T-cell (primary cell): ENCODE measurements around the gene ODF2L. TPM values are rescaled to one million over a fixed set of nuclear protein-coding genes. Genes with fewer than 3 reads are reported as not detected.

ENCODE experiments used
- ATAC-seq, 4 experiments: fragments of 200-7000 bp in 3 of 4; fragments of 150-1000 bp in 1 of 4; cut with Tn5 transposase; replicated peaks in 1 of 4; 1 replicate in 3 of 4; 2 replicates in 1 of 4; pipeline ENCODE4 v1.10.0; 2021; ENCODE audit warnings: moderate library complexity in 3 of 4, mild to moderate bottlenecking in 2 of 4, moderate number of reproducible peaks in 1 of 4
- CTCF ChIA-PET, 2 donors: fragments of 300-600 bp; sonication (Branson Sonifier 250); formaldehyde crosslinking; loops; one replicate each; lab custom pipeline; 2022; ENCODE audit warnings: antibody characterized with exemption in 2 of 2; lab: Charles Lee
- POLR2A ChIA-PET, 2 donors: fragments of 300-600 bp; sonication (Branson Sonifier 250); formaldehyde crosslinking; loops; one replicate each; lab custom pipeline; 2022; ENCODE audit warnings: antibody characterized with exemption in 2 of 2; lab: Charles Lee
- DNase-seq, 35 experiments: peaks; one replicate each; pipeline versions ENCODE4 v3.0.0 to v3.0.0-alpha.2; 2013 to 2023
- H3K27ac ChIP-seq: one replicate; pipeline ENCODE4 v1.5.1; 2013; ENCODE audit warnings: low read length
- H3K27me3 ChIP-seq, 2 experiments: replicated peaks in 1 of 2; 1 replicate in 1 of 2; 2 replicates in 1 of 2; pipeline versions ENCODE4 v1.6.1 to v1.7.0; 2013; ENCODE audit warnings: low read length in 1 of 2, mixed read lengths in 1 of 2; ENCODE audit not compliant: control insufficient read depth in 2 of 2, insufficient read depth in 2 of 2; ENCODE audit errors: extremely low read depth in 1 of 2
- H3K36me3 ChIP-seq, 2 donors: 1 replicate in 1 of 2; 2 replicates in 1 of 2; pipeline versions ENCODE4 v1.6.1 to v1.7.0; 2013; ENCODE audit warnings: low read length in 1 of 2; ENCODE audit not compliant: control insufficient read depth in 2 of 2, insufficient read depth in 1 of 2; ENCODE audit errors: extremely low read depth in 1 of 2
- H3K4me1 ChIP-seq, 2 experiments: 1 replicate in 1 of 2; 2 replicates in 1 of 2; pipeline versions ENCODE4 v1.6.1 to v1.7.0; 2013; ENCODE audit warnings: low read length in 2 of 2, mixed read lengths in 1 of 2; ENCODE audit not compliant: insufficient read depth in 2 of 2, control insufficient read depth in 1 of 2; ENCODE audit errors: extremely low read depth in 1 of 2
- H3K4me3 ChIP-seq, 2 donors: 1 replicate in 1 of 2; 2 replicates in 1 of 2; pipeline versions ENCODE4 v1.5.1 to v1.7.0; 2013; ENCODE audit warnings: mild to moderate bottlenecking in 2 of 2, low read length in 1 of 2, moderate library complexity in 1 of 2; ENCODE audit not compliant: control insufficient read depth in 1 of 2; ENCODE audit errors: extremely low read depth in 1 of 2
- H3K9me3 ChIP-seq: 2 replicates; pipeline ENCODE4 v1.7.0; 2013
- H3K27ac Mint-ChIP-seq, 2 donors: one replicate each; pipeline ENCODE4 v1.8.0; 2020 to 2021; ENCODE audit warnings: mild to moderate bottlenecking in 2 of 2, mixed read lengths in 2 of 2
- H3K27me3 Mint-ChIP-seq, 2 donors: one replicate each; pipeline ENCODE4 v1.8.0; 2021 to 2022; ENCODE audit warnings: mixed read lengths in 2 of 2
- H3K36me3 Mint-ChIP-seq: one replicate; pipeline ENCODE4 v1.8.0; 2021; ENCODE audit warnings: mixed read lengths
- H3K4me1 Mint-ChIP-seq, 3 donors: one replicate each; pipeline ENCODE4 v1.8.0; 2020 to 2022; ENCODE audit warnings: mixed read lengths in 3 of 3, mild to moderate bottlenecking in 1 of 3
- H3K4me3 Mint-ChIP-seq, 3 donors: one replicate each; pipeline ENCODE4 v1.8.0; 2020 to 2022; ENCODE audit warnings: mild to moderate bottlenecking in 3 of 3, mixed read lengths in 3 of 3, moderate library complexity in 3 of 3
- H3K9me3 Mint-ChIP-seq, 3 donors: one replicate each; pipeline ENCODE4 v1.8.0; 2020 to 2022; ENCODE audit warnings: mixed read lengths in 3 of 3
- WGBS: methylation state at CpG from one replicate; pipeline ENCODE4 v1.1.5; 2013; ENCODE audit warnings: missing lambda C conversion rate; ENCODE audit not compliant: insufficient coverage; 5-methylcytosine and 5-hydroxymethylcytosine counted together
- total RNA-seq, 35 experiments: library from RNA in 6 of 35; stranded (reverse) in 6 of 35; fragments of 120-200 nt in 1 of 35; gene quantifications; one replicate each; pipeline versions ENCODE4 v1.2.1 to v1.2.4 and lab custom pipeline; 2013 to 2026

Gene ODF2L
- total RNA-seq, 5 donors from 2014 or later (not counting 1 experiment from before 2014, with no cell fraction given) = 52.5 to 83.9 (median 67.9) TPM

GRCh38 chr1:86394416-86394815 is 1.7 kb downstream of the ODF2L start:
- DNase-seq (no peak), ATAC-seq (no peak)
- Mint-ChIP-seq H3K4me3 (peak overlapping the region; percentile 47 to 95 (median 91)), H3K36me3 (peaks cover 4% of the 10 kb centered on the region), H3K27ac (peak overlapping the region; percentile 44 to 97), H3K4me1 (peaks cover 69 to 71% (median 70%) of the 10 kb centered on the region in 3 donors), H3K9me3 (no peaks in the 10 kb centered on the region), H3K27me3 (no peaks in the 10 kb centered on the region)
- POLR2A ChIA-PET = interaction anchor here (0.6 to 0.7 kb wide), 2 partner anchors 10 to 697 kb away, joined by 3 to 5 read pairs; no protein-coding TSS in a partner anchor
- Histone ChIP-seq H3K9me3 (no peaks in the 10 kb centered on the region), H3K4me1 (peaks cover 13 to 24% of the 10 kb centered on the region in 2 experiments), H3K36me3 (no peaks in the 10 kb centered on the region), H3K4me3 (no peak overlapping the region), H3K27me3 (no peaks in the 10 kb centered on the region), H3K27ac (no peak overlapping the region)
- CTCF ChIA-PET = interaction anchor here (0.6 to 2.1 kb wide), 8 partner anchors 8 to 500 kb away, joined by 3 to 10 read pairs (median 4); partner anchors contain the start of gene SH3GLB1 (in 1 of the 2)
- WGBS = no CpG with 5 or more reads among the region's 2 CpGs

- CTCF ChIA-PET = interaction anchor here (0.6 to 1.3 kb wide), 9 partner anchors 9 to 316 kb away, joined by 3 to 7 read pairs (median 3); no protein-coding TSS in a partner anchor
- POLR2A ChIA-PET = interaction anchor here in 1 of 2 donors (0.6 to 0.7 kb wide), 3 partner anchors 73 to 315 kb away, joined by 3 to 13 read pairs (median 7); partner anchors contain the start of gene SH3GLB1
- peak overlapping the region in 1 of 2 donors; percentile 21 for H3K4me3 ChIP-seq
- H3K27ac ChIP-seq = peak overlapping the region; percentile 82
- H3K36me3 ChIP-seq = no peaks in the 10 kb centered on the region
- H3K27me3 ChIP-seq = no peaks in the 10 kb centered on the region
- DNase-seq (peak in 1 of 35 experiments; percentile 53), ATAC-seq (peak; percentile 55 to 87 (median 79))
- Mint-ChIP-seq H3K27ac (peak overlapping the region; percentile 90 to 91), H3K27me3 (no peaks in the 10 kb centered on the region), H3K9me3 (no peaks in the 10 kb centered on the region), H3K36me3 (peaks cover 4% of the 10 kb centered on the region), H3K4me3 (peak overlapping the region; percentile 62 to 72 (median 65)), H3K4me1 (peaks cover 50 to 65% (median 59%) of the 10 kb centered on the region in 3 donors)
- H3K9me3 ChIP-seq = no peaks in the 10 kb centered on the region
- H3K4me1 ChIP-seq = peaks cover 5 to 16% of the 10 kb centered on the region in 2 experiments
These were observed 6.8 kb downstream of the ODF2L start for GRCh38 chr1:86389307-86389706.

GRCh38 chr1:86388777-86389176 is 7.3 kb downstream of the ODF2L start:
- H3K9me3 Mint-ChIP-seq = no peaks in the 10 kb centered on the region
- no peaks in the 10 kb centered on the region for H3K36me3 ChIP-seq
- no peak for DNase-seq
- no peaks in the 10 kb centered on the region for H3K27me3 ChIP-seq
- H3K4me3 Mint-ChIP-seq = peak overlapping the region in 2 of 3 donors; percentile 62 to 65
- no peak overlapping the region for H3K4me3 ChIP-seq
- peaks cover 5 to 16% of the 10 kb centered on the region in 2 experiments for H3K4me1 ChIP-seq
- no peaks in the 10 kb centered on the region for H3K27me3 Mint-ChIP-seq
- peak overlapping the region; percentile 82 for H3K27ac ChIP-seq
- no peaks in the 10 kb centered on the region for H3K9me3 ChIP-seq
- H3K36me3 Mint-ChIP-seq = peaks cover 4% of the 10 kb centered on the region
- H3K4me1 Mint-ChIP-seq = peaks cover 48 to 61% (median 53%) of the 10 kb centered on the region in 3 donors
- peak overlapping the region; percentile 90 to 91 for H3K27ac Mint-ChIP-seq
- POLR2A ChIA-PET = interaction anchor here in 1 of 2 donors (0.6 kb wide), 1 partner anchor 473 kb away, joined by 3 read pairs; no protein-coding TSS in a partner anchor
- no peak for ATAC-seq
- CTCF ChIA-PET = interaction anchor here (0.5 to 1.9 kb wide), 5 partner anchors 8 to 116 kb away, joined by 3 to 7 read pairs (median 5); partner anchors contain the start of gene ODF2L (in 1 of the 2)

GRCh38 chr1:86387916-86388627 is 8.1 kb downstream of the ODF2L start:
- no peaks in the 10 kb centered on the region for H3K27me3 Mint-ChIP-seq
- no peak overlapping the region for H3K4me3 ChIP-seq
- no peaks in the 10 kb centered on the region for H3K9me3 ChIP-seq
- ChIA-PET POLR2A (interaction anchor here (0.6 to 1.2 kb wide), 4 partner anchors 8 to 1935 kb away, joined by 3 to 11 read pairs (median 3); partner anchors contain the start of gene ODF2L (in 1 of the 2)), CTCF (interaction anchor here (0.5 to 1.9 kb wide), 5 partner anchors 8 to 116 kb away, joined by 3 to 7 read pairs (median 5); partner anchors contain the start of gene ODF2L (in 1 of the 2))
- peaks cover 4% of the 10 kb centered on the region for H3K36me3 Mint-ChIP-seq
- H3K4me1 ChIP-seq = peaks cover 5 to 16% of the 10 kb centered on the region in 2 experiments
- peaks cover 41 to 59% (median 50%) of the 10 kb centered on the region in 3 donors for H3K4me1 Mint-ChIP-seq
- DNase-seq (no peak), ATAC-seq (no peak)
- H3K27ac ChIP-seq = peak overlapping the region; percentile 82
- H3K36me3 ChIP-seq = no peaks in the 10 kb centered on the region
- 100% methylated on average over 1 of the region's 3 CpGs for WGBS
- H3K27ac Mint-ChIP-seq = peak overlapping the region in 1 of 2 donors; percentile 36
- H3K27me3 ChIP-seq = no peaks in the 10 kb centered on the region
- no peak overlapping the region for H3K4me3 Mint-ChIP-seq
- H3K9me3 Mint-ChIP-seq = no peaks in the 10 kb centered on the region

- Mint-ChIP-seq H3K4me1 (peaks cover 0 to 27% (median 14%) of the 10 kb centered on the region in 3 donors), H3K36me3 (peaks cover 9% of the 10 kb centered on the region), H3K4me3 (peak overlapping the region; percentile 15 to 43 (median 41)), H3K27ac (peak overlapping the region; percentile 43 to 64), H3K9me3 (no peaks in the 10 kb centered on the region), H3K27me3 (no peaks in the 10 kb centered on the region)
- H3K4me3 ChIP-seq = no peak overlapping the region
- H3K9me3 ChIP-seq = no peaks in the 10 kb centered on the region
- peaks cover 0 to 6% of the 10 kb centered on the region in 2 experiments for H3K4me1 ChIP-seq
- DNase-seq (no peak), ATAC-seq (no peak)
- no peaks in the 10 kb centered on the region for H3K27me3 ChIP-seq
- no peak overlapping the region for H3K27ac ChIP-seq
- POLR2A ChIA-PET = interaction anchor here (0.6 to 1.6 kb wide), 5 partner anchors 11 to 532 kb away, joined by 3 to 5 read pairs (median 3); partner anchors contain the start of genes HS2ST1 (in 1 of the 2) and ODF2L (in 1 of the 2)
- no CpG with 5 or more reads among the region's 1 CpG for WGBS
- peaks cover 0 to 3% of the 10 kb centered on the region in 2 donors for H3K36me3 ChIP-seq
- CTCF ChIA-PET = interaction anchor here (0.5 to 4.9 kb wide), 7 partner anchors 14 to 359 kb away, joined by 3 to 19 read pairs (median 6); partner anchors contain the start of genes ODF2L (in 1 of the 2) and SH3GLB1 (in 1 of the 2)
These were observed 13.2 kb downstream of the ODF2L start for GRCh38 chr1:86382878-86383277.

- Histone ChIP-seq H3K36me3 (peaks cover 0 to 4% of the 10 kb centered on the region in 2 donors), H3K27ac (no peak overlapping the region), H3K4me3 (no peak overlapping the region), H3K27me3 (no peaks in the 10 kb centered on the region), H3K4me1 (peaks cover 0 to 6% of the 10 kb centered on the region in 2 experiments), H3K9me3 (no peaks in the 10 kb centered on the region)
- CTCF ChIA-PET = no interaction called here
- DNase-seq (no peak), ATAC-seq (no peak)
- Mint-ChIP-seq H3K4me3 (no peak overlapping the region), H3K27ac (no peak overlapping the region), H3K4me1 (peaks cover 0 to 19% (median 13%) of the 10 kb centered on the region in 3 donors), H3K27me3 (no peaks in the 10 kb centered on the region), H3K36me3 (peaks cover 26% of the 10 kb centered on the region), H3K9me3 (peaks cover 0 to 3% (median 0%) of the 10 kb centered on the region in 3 donors)
- WGBS = 80% methylated on average over 1 of the region's 4 CpGs
- POLR2A ChIA-PET = no interaction called here
These were observed 14.9 kb downstream of the ODF2L start for GRCh38 chr1:86381223-86381622.
